Endothelial cell (in vitro differentiated cells): ENCODE results near the gene SELE. TPM values are rescaled to one million over a fixed set of nuclear protein-coding genes. Genes with fewer than 3 reads are reported as not detected.

ENCODE experiments used
- DNase-seq: peaks from one replicate; pipeline ENCODE4 v3.0.0; 2021; ENCODE audit warnings: low spot score
- H3K27ac Mint-ChIP-seq: one replicate; pipeline ENCODE4 v1.8.0; 2021; ENCODE audit warnings: mixed read lengths, inconsistent platforms; ENCODE audit not compliant: unreplicated experiment
- H3K27me3 Mint-ChIP-seq: one replicate; pipeline ENCODE4 v1.8.0; 2021; ENCODE audit warnings: mild to moderate bottlenecking, moderate library complexity, mixed read lengths, inconsistent platforms; ENCODE audit not compliant: unreplicated experiment
- H3K36me3 Mint-ChIP-seq: one replicate; pipeline ENCODE4 v1.8.0; 2021; ENCODE audit warnings: mild to moderate bottlenecking, low read depth, mixed read lengths, inconsistent platforms; ENCODE audit not compliant: unreplicated experiment
- H3K4me1 Mint-ChIP-seq: one replicate; pipeline ENCODE4 v1.8.0; 2021; ENCODE audit warnings: mild to moderate bottlenecking, mixed read lengths, inconsistent platforms; ENCODE audit not compliant: unreplicated experiment
- H3K4me3 Mint-ChIP-seq: one replicate; pipeline ENCODE4 v1.8.0; 2021; ENCODE audit warnings: mild to moderate bottlenecking, mixed read lengths, inconsistent platforms; ENCODE audit not compliant: unreplicated experiment
- H3K9me3 Mint-ChIP-seq: one replicate; pipeline ENCODE4 v1.8.0; 2021; ENCODE audit warnings: mixed read lengths, inconsistent platforms; ENCODE audit not compliant: unreplicated experiment
- total RNA-seq: library from RNA; stranded (reverse); fragmentation: NEBNext Ultra II Directional; extraction: Animal tissue kit (Norgen Biotek cat#: 25700); gene quantifications from one replicate; pipeline ENCODE4 v1.2.1, GENCODE V29; 2021; ENCODE audit not compliant: unreplicated experiment
- TF ChIP-seq, protein P1 (sequence below): fragments of 200-600 bp; sonication (generic); IDR thresholded peaks from one replicate; pipeline ENCODE4 v1.5.0; 2021; ENCODE audit warnings: antibody characterized with exemption; ENCODE audit not compliant: unreplicated experiment

The SELE gene
- total RNA-seq, 1 donor from 2014 or later, result 14.3 TPM

DNA sequence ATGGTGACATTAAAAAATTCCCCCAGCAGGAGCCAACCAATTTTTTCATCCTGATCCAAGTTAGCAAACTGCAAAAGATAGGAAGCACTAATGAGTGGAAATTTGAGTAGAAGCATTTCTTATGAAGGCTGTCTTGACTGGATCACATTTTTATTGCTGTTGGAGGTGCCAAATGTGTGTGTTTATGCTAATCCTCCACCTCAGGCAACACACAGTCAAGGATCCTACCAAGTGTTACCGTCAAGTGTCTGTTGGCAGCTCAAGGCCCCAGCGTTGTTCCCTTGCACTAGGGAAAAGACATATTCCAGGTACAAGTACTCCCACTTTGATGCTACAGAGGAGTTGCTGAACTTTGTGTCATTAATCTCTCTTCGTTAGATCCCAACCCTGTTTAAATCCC lies 42.6 kb upstream of the SELE start:
- Mint-ChIP-seq H3K9me3 (no peaks in the 10 kb centered on the region), H3K27ac (no peak overlapping the region), H3K27me3 (peaks cover 2% of the 10 kb centered on the region), H3K4me3 (no peak overlapping the region), H3K36me3 (no peaks in the 10 kb centered on the region), H3K4me1 (no peaks in the 10 kb centered on the region)
- TF ChIP-seq, protein P1, sequence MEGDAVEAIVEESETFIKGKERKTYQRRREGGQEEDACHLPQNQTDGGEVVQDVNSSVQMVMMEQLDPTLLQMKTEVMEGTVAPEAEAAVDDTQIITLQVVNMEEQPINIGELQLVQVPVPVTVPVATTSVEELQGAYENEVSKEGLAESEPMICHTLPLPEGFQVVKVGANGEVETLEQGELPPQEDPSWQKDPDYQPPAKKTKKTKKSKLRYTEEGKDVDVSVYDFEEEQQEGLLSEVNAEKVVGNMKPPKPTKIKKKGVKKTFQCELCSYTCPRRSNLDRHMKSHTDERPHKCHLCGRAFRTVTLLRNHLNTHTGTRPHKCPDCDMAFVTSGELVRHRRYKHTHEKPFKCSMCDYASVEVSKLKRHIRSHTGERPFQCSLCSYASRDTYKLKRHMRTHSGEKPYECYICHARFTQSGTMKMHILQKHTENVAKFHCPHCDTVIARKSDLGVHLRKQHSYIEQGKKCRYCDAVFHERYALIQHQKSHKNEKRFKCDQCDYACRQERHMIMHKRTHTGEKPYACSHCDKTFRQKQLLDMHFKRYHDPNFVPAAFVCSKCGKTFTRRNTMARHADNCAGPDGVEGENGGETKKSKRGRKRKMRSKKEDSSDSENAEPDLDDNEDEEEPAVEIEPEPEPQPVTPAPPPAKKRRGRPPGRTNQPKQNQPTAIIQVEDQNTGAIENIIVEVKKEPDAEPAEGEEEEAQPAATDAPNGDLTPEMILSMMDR, result no peak
- no peak for DNase-seq

DNA sequence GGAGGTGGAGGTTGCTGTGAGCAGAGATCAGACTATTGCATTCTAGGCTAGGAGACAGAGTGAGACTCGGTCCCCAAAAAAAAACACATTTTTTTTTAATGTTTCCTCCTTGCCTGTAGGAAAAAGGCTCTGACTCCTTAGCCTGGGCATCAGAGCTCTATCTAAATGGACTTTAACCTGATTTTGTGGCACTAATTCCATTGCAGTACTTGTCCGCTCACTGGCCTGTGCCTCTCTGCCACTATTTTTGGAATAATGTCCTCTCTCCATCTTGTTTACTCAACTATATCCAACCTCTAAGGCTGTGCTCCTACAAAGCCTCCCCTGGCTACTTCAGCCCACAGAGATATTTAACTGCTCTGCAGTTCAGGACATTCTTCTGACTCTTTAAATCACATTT lies 34.3 kb upstream of the SELE start:
- H3K27me3 Mint-ChIP-seq, result peaks cover 3% of the 10 kb centered on the region
- H3K4me3 Mint-ChIP-seq, result no peak overlapping the region
- H3K36me3 Mint-ChIP-seq, result no peaks in the 10 kb centered on the region
- no peak overlapping the region for H3K27ac Mint-ChIP-seq
- no peaks in the 10 kb centered on the region for H3K9me3 Mint-ChIP-seq
- TF ChIP-seq, protein P1, result no peak
- no peak for DNase-seq
- H3K4me1 Mint-ChIP-seq, result peaks cover 13% of the 10 kb centered on the region

DNA sequence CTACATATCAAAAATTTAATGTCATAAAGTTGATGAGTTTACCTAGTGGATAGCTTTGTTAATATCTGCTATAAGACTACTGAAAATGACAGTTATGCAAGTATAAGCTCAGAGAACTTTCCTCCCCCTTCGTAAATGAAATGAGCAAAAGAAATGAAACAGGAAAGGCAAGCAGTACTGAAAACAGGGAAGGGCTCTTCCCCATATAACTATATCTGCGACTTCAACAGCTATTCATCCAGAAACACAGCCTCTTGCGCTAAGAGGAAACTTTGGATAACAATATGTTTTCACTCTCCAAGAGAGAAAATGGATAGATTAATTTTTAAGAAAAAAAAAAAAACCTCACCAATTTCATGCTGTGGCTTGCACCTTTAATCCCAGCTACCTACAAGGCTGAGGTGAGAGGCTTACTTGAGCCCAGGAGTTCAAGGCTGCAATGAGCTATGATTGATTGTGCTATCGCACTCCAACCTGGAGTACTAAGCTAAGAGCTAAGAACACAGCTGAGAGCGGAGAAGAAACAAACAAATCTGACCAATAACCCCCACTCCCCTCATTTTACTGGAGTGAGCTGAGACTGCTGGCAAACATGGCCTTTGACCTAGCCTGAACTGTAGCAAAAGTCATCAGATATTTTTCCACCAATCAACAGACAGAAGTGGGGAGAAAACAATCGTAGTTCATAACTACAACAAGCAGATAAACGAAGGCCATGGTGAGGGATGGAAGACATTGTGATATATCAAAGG lies 31.9 kb upstream of the SELE start:
- TF ChIP-seq, protein P1, result no peak
- Mint-ChIP-seq H3K4me1 (peaks cover 16% of the 10 kb centered on the region), H3K9me3 (no peaks in the 10 kb centered on the region), H3K4me3 (no peak overlapping the region), H3K36me3 (no peaks in the 10 kb centered on the region), H3K27ac (no peak overlapping the region), H3K27me3 (peaks cover 3% of the 10 kb centered on the region)
- no peak for DNase-seq

DNA sequence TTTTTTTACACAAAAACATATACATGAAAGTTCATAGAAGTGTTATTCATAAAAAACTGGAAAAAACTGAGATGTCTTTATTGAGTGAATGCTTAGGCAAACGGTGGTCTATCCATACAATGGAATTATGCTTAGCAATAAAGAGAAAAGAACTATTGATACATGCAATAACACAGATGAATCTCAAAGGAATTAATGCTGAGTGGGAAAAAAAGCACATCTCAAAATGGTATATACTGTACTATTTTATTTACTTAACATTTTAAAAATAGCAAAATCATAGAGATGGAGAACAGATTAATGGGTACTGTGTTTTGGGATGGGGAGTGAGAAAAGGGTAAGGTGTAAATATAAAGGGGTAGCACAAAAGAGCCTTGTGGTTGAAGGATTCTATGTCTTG lies 31.0 kb upstream of the SELE start:
- no peaks in the 10 kb centered on the region for H3K36me3 Mint-ChIP-seq
- no peaks in the 10 kb centered on the region for H3K9me3 Mint-ChIP-seq
- H3K27ac Mint-ChIP-seq, result no peak overlapping the region
- H3K4me1 Mint-ChIP-seq, result peaks cover 16% of the 10 kb centered on the region
- DNase-seq, result no peak
- TF ChIP-seq, protein P1, result no peak
- H3K27me3 Mint-ChIP-seq, result peaks cover 3% of the 10 kb centered on the region
- H3K4me3 Mint-ChIP-seq, result no peak overlapping the region

DNA sequence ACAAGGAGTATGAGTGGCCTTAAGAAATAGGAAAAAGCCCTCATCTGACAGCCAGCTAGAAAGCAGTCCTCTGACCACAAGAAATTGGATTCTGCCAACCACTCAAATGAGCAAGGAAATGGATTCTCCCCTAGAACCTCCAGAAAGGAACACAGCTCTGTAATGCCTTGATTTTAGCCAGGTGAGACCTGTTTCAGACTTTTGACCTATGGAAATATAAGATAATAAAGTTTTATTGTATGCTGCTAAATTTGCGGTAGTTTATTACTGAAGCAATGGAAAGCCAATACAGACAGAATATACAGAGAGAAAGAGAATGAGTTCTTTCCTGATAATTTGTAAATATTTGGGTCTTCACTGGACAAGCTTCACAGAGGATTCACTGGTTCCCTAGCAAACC lies 28.8 kb upstream of the SELE start:
- no peaks in the 10 kb centered on the region for H3K36me3 Mint-ChIP-seq
- no peak overlapping the region for H3K4me3 Mint-ChIP-seq
- H3K27me3 Mint-ChIP-seq, result peaks cover 3% of the 10 kb centered on the region
- TF ChIP-seq, protein P1, result no peak
- H3K4me1 Mint-ChIP-seq, result peaks cover 13% of the 10 kb centered on the region
- DNase-seq, result no peak
- H3K9me3 Mint-ChIP-seq, result peaks cover 4% of the 10 kb centered on the region
- H3K27ac Mint-ChIP-seq, result no peak overlapping the region
